Tibial artery (tissue), 4 donors: Measurements from ENCODE around the gene USP35.

Experiments used
- DNase-seq, 2 donors: peaks; one replicate each; pipeline ENCODE4 v3.0.0-alpha.2; 2019
- H3K27ac ChIP-seq, 2 donors: fragments of 200-600 bp; sonication (generic) in 1 of 2; 1 replicate in 1 of 2; 2 replicates in 1 of 2; pipeline ENCODE4 v1.5.1; 2018 to 2019; ENCODE audit warnings: mild to moderate bottlenecking in 1 of 2
- H3K27me3 ChIP-seq, 2 donors: fragments of 200-600 bp; sonication (generic) in 1 of 2; one replicate each; pipeline versions ENCODE4 v1.5.1 to v1.6.0; 2016 to 2019
- H3K36me3 ChIP-seq, 3 donors: fragments of 200-600 bp; sonication (generic) in 2 of 3; one replicate each; pipeline ENCODE4 v1.5.1; 2016 to 2019; ENCODE audit warnings: mild to moderate bottlenecking in 2 of 3
- H3K4me1 ChIP-seq, 4 donors: fragments of 200-600 bp; sonication (generic) in 2 of 4; 1 replicate in 3 of 4; 2 replicates in 1 of 4; pipeline ENCODE4 v1.5.1; 2016 to 2019
- H3K4me3 ChIP-seq, 2 donors: fragments of 200-600 bp; sonication (generic) in 1 of 2; 1 replicate in 1 of 2; 2 replicates in 1 of 2; pipeline ENCODE4 v1.5.1; 2018 to 2019; ENCODE audit warnings: mild to moderate bottlenecking in 2 of 2
- H3K9me3 ChIP-seq, 3 donors: fragments of 200-600 bp; sonication (generic) in 1 of 3; one replicate each; pipeline ENCODE4 v1.5.1; 2016 to 2019
- CTCF ChIP-seq, 2 experiments: fragments of 200-600 bp in 1 of 2; fragments of 450-650 bp in 1 of 2; IDR thresholded peaks; one replicate each; pipeline ENCODE4 v1.5.1; 2017 to 2019; ENCODE audit warnings: antibody characterized with exemption in 2 of 2, mild to moderate bottlenecking in 1 of 2, moderate library complexity in 1 of 2
- intact Hi-C: fragments of 100-400 bp; cut with DNase I; formaldehyde crosslinking; loops from one replicate; pipeline ENCODE4 v1.15.0; 2023; ENCODE audit warnings: low total_unique reads

The USP35 gene

GRCh38 chr11:78237293-78238046 is 48.8 kb downstream of the USP35 start:
- intact Hi-C loops = no loop called here
- no peak overlapping the region for H3K4me3 ChIP-seq
- no peak for DNase-seq
- H3K36me3 ChIP-seq = peaks cover 0 to 13% (median 4%) of the 10 kb centered on the region in 3 donors
- peaks cover 0 to 13% (median 3%) of the 10 kb centered on the region in 4 donors for H3K4me1 ChIP-seq
- peaks cover 0 to 5% (median 4%) of the 10 kb centered on the region in 3 donors for H3K9me3 ChIP-seq
- H3K27me3 ChIP-seq = no peaks in the 10 kb centered on the region
- H3K27ac ChIP-seq = no peak overlapping the region
- TF ChIP-seq CTCF (IDR thresholded peaks at IDR 0.05) = no peak

DNA sequence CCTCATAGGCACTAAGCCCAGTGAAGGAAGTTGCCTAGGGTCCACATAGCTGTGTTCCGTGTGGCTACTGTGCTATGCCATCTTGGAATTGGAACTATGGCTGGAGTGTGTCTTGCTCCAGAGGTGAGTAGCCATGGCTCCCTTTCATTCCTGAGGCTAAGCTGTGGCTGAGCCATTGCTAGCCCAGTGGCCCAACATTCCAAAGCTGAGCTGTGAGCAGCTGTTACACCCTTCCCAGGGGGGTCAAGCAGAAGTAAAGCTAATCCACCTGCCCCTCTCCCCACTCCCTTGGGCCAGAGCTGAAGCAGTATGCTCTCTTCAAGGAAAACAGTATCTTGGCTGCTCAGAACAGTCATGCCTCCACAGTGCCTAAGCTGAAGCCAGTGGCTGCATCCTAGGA is 51.1 kb downstream of the USP35 start:
- Histone ChIP-seq H3K4me3 (no peak overlapping the region), H3K27me3 (no peaks in the 10 kb centered on the region), H3K36me3 (peaks cover 0 to 13% (median 4%) of the 10 kb centered on the region in 3 donors), H3K27ac (no peak overlapping the region), H3K9me3 (peaks cover 0 to 5% (median 4%) of the 10 kb centered on the region in 3 donors), H3K4me1 (peaks cover 0 to 17% (median 0%) of the 10 kb centered on the region in 4 donors)
- no peak for DNase-seq
- TF ChIP-seq CTCF (IDR thresholded peaks at IDR 0.05) = no peak
- intact Hi-C loops = no loop called here

GRCh38 chr11:78241475-78241874 is 52.8 kb downstream of the USP35 start:
- Histone ChIP-seq H3K9me3 (peaks cover 0 to 5% (median 4%) of the 10 kb centered on the region in 3 donors), H3K36me3 (peaks cover 6 to 19% (median 10%) of the 10 kb centered on the region in 3 donors), H3K27ac (no peak overlapping the region), H3K4me3 (no peak overlapping the region), H3K4me1 (peaks cover 0 to 19% (median 0%) of the 10 kb centered on the region in 4 donors), H3K27me3 (no peaks in the 10 kb centered on the region)
- no peak for TF ChIP-seq CTCF (IDR thresholded peaks at IDR 0.05)
- DNase-seq = no peak
- intact Hi-C loops = no loop called here

DNA sequence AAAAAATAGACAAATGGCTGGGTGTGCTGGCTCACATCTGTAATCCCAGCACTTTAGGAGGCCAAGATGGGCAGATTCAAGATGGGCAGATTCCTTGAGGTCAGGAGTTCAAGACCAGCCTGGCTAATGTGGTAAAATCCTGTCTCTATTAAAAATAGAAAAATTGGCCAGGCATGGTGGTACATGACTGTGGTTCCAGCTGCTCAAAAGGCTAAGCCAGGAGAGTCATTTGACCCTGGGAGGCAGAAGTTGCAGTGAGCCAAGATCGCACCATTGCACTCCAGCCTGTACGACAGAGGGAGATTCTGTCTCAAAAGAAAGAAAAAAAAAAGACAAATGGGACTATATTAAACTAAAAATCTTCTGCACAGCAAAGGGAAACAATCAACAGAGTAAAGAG is 55.4 kb downstream of the USP35 start:
- intact Hi-C loops = no loop called here
- DNase-seq = no peak
- TF ChIP-seq CTCF (IDR thresholded peaks at IDR 0.05) = no peak
- no peaks in the 10 kb centered on the region for H3K27me3 ChIP-seq
- peaks cover 0 to 19% (median 0%) of the 10 kb centered on the region in 4 donors for H3K4me1 ChIP-seq
- H3K27ac ChIP-seq = peak overlapping the region; percentile 17 to 51
- peaks cover 11 to 35% (median 30%) of the 10 kb centered on the region in 3 donors for H3K36me3 ChIP-seq
- peaks cover 0 to 5% (median 4%) of the 10 kb centered on the region in 3 donors for H3K9me3 ChIP-seq
- no peak overlapping the region for H3K4me3 ChIP-seq

DNA sequence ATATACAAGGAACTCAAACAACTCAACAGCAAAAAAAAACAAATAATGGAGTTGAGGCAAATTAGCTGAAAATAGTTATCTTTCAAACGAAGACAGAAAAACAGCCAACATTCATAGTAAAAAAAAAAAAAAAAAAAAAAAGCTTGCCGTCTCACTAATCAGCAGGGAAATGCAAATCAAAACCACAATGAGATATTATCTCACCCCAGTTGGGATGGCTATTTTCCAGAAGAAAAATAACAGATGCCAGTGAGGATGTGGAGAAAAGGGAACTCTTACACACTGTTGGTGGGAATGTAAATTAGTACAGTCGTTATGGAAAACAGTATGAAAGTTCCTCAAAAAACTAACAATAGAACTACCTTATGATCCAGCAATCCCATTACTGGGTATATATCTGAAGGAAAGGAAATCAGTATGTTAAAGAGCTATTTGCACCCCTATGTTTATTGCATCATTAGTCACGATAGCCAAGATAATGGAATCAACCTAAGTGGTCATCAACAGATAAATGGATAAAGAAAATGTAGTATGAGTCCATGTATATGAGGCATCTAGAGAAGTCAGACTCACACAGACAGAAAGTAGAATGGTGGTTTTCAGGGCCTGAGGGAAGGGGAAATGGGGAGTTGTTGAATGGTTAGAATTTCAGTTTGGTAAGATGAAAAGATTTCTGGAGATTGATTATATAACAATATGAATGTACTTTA is 56.0 kb downstream of the USP35 start:
- intact Hi-C loops = no loop called here
- Histone ChIP-seq H3K4me1 (peaks cover 0 to 19% (median 0%) of the 10 kb centered on the region in 4 donors), H3K27ac (peak overlapping the region in 1 of 2 donors; percentile 51), H3K4me3 (no peak overlapping the region), H3K9me3 (peaks cover 0 to 5% (median 4%) of the 10 kb centered on the region in 3 donors), H3K27me3 (no peaks in the 10 kb centered on the region), H3K36me3 (peaks cover 17 to 31% (median 26%) of the 10 kb centered on the region in 3 donors)
- TF ChIP-seq CTCF (IDR thresholded peaks at IDR 0.05) = no peak
- no peak for DNase-seq
